Natural killer cell (primary cell): ENCODE results near the gene TSPYL1. TPM values are rescaled to one million over a fixed set of nuclear protein-coding genes. Genes with fewer than 3 reads are reported as not detected.

Experiments used
- ATAC-seq, 3 donors: fragments of 150-1000 bp in 2 of 3; fragments of 200-7000 bp in 1 of 3; cut with Tn5 transposase; 1 replicate in 1 of 3; 2 replicates in 2 of 3; pipeline ENCODE4 v1.10.0; 2021; ENCODE audit warnings: mild to moderate bottlenecking in 2 of 3, moderate library complexity in 2 of 3
- DNase-seq, 2 donors: peaks; one replicate each; pipeline versions ENCODE4 v3.0.0 to v3.0.0-alpha.2; 2013 to 2021; ENCODE audit warnings: mixed read lengths in 1 of 2
- H3K27ac ChIP-seq: one replicate; pipeline ENCODE4 v1.5.1; 2013; ENCODE audit warnings: mild to moderate bottlenecking, low read length
- H3K27me3 ChIP-seq: one replicate; pipeline ENCODE4 v1.6.1; 2013; ENCODE audit warnings: low read length; ENCODE audit not compliant: control insufficient read depth, insufficient read depth
- H3K36me3 ChIP-seq: one replicate; pipeline ENCODE4 v1.6.1; 2013; ENCODE audit warnings: low read length; ENCODE audit not compliant: control insufficient read depth, insufficient read depth
- H3K4me1 ChIP-seq: one replicate; pipeline ENCODE4 v1.6.1; 2013; ENCODE audit warnings: low read length; ENCODE audit not compliant: control insufficient read depth, insufficient read depth
- H3K4me3 ChIP-seq: one replicate; pipeline ENCODE4 v1.5.1; 2013; ENCODE audit warnings: low read length
- H3K9me3 ChIP-seq: one replicate; pipeline ENCODE4 v1.6.1; 2013; ENCODE audit warnings: low read length; ENCODE audit not compliant: control insufficient read depth, insufficient read depth
- H3K27ac Mint-ChIP-seq, 2 donors: one replicate each; pipeline ENCODE4 v1.8.0; 2022; ENCODE audit warnings: mild to moderate bottlenecking in 2 of 2, mixed read lengths in 2 of 2, moderate library complexity in 1 of 2
- H3K27me3 Mint-ChIP-seq, 2 donors: one replicate each; pipeline ENCODE4 v1.8.0; 2022; ENCODE audit warnings: low read depth in 2 of 2, mixed read lengths in 2 of 2
- H3K36me3 Mint-ChIP-seq: one replicate; pipeline ENCODE4 v1.8.0; 2022; ENCODE audit warnings: mixed read lengths
- H3K4me1 Mint-ChIP-seq, 2 donors: one replicate each; pipeline ENCODE4 v1.8.0; 2022; ENCODE audit warnings: mixed read lengths in 2 of 2
- H3K4me3 Mint-ChIP-seq: one replicate; pipeline ENCODE4 v1.8.0; 2022; ENCODE audit warnings: mild to moderate bottlenecking, moderate library complexity, mixed read lengths
- H3K9me3 Mint-ChIP-seq, 2 donors: one replicate each; pipeline ENCODE4 v1.8.0; 2022; ENCODE audit warnings: mixed read lengths in 2 of 2
- CTCF ChIP-seq: fragments of 200-600 bp; IDR thresholded peaks from one replicate; pipeline ENCODE4 v1.8.0; 2022; ENCODE audit warnings: antibody characterized with exemption
- WGBS: methylation state at CpG from one replicate; pipeline ENCODE4 v1.1.7; 2013; ENCODE audit warnings: missing lambda C conversion rate; ENCODE audit not compliant: insufficient coverage; 5-methylcytosine and 5-hydroxymethylcytosine counted together
- intact Hi-C: fragments of 100-400 bp; cut with micrococcal nuclease; formaldehyde crosslinking; loops from one replicate; pipeline ENCODE4 v1.14.2; 2022
- total RNA-seq, 4 donors: library from RNA; stranded (reverse); fragments of 120-200 nt in 1 of 4; gene quantifications; one replicate each; pipeline versions ENCODE4 v1.2.3 to v1.2.4, GENCODE V29; 2013 to 2022

Gene TSPYL1
- total RNA-seq, 3 donors from 2014 or later (not counting 1 experiment from before 2014, with no cell fraction given): 134 to 143 (median 142) TPM

- Histone ChIP-seq H3K27me3 (no peaks in the 10 kb centered on the region), H3K4me3 (no peak overlapping the region), H3K4me1 (no peaks in the 10 kb centered on the region), H3K27ac (no peak overlapping the region), H3K36me3 (no peaks in the 10 kb centered on the region), H3K9me3 (no peaks in the 10 kb centered on the region)
- Mint-ChIP-seq H3K27me3 (no peaks in the 10 kb centered on the region), H3K36me3 (no peaks in the 10 kb centered on the region), H3K9me3 (no peaks in the 10 kb centered on the region), H3K27ac (no peak overlapping the region), H3K4me3 (no peak overlapping the region), H3K4me1 (no peaks in the 10 kb centered on the region)
- no peak for ATAC-seq
- intact Hi-C loops: no loop called here
- DNase-seq: no peak
- no CpG with 5 or more reads among the region's 1 CpG for WGBS
- no peak for TF ChIP-seq CTCF
These were observed 27.9 kb upstream of the TSPYL1 start for GRCh38 chr6:116307633-116308032.

DNA sequence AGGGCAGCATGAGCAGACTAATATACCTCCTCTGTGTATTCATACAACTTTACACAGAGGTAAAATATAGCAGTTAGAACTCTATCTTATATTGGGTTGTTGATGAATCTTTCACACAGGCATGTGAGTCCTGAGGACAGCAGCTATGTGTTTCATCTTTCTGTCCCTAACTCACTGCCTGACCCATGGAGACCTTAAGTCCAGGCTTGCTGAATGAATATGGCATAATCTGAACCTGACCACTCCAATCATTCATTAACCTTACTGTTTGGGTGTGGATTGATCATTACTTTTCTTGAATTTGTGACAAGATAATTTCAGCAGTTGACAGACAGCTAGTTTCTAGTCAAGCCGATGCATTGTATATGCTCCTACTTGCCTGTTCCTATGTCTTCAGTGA, 27.3 kb upstream of the TSPYL1 start:
- Mint-ChIP-seq H3K27me3 (no peaks in the 10 kb centered on the region), H3K4me1 (no peaks in the 10 kb centered on the region), H3K36me3 (no peaks in the 10 kb centered on the region), H3K27ac (no peak overlapping the region), H3K4me3 (no peak overlapping the region), H3K9me3 (no peaks in the 10 kb centered on the region)
- Histone ChIP-seq H3K4me1 (no peaks in the 10 kb centered on the region), H3K4me3 (no peak overlapping the region), H3K27me3 (no peaks in the 10 kb centered on the region), H3K36me3 (no peaks in the 10 kb centered on the region), H3K27ac (no peak overlapping the region), H3K9me3 (no peaks in the 10 kb centered on the region)
- 93% methylated on average over 1 of the region's 1 CpG for WGBS
- ATAC-seq (no peak), DNase-seq (no peak)
- TF ChIP-seq CTCF: no peak
- intact Hi-C loops: no loop called here

DNA sequence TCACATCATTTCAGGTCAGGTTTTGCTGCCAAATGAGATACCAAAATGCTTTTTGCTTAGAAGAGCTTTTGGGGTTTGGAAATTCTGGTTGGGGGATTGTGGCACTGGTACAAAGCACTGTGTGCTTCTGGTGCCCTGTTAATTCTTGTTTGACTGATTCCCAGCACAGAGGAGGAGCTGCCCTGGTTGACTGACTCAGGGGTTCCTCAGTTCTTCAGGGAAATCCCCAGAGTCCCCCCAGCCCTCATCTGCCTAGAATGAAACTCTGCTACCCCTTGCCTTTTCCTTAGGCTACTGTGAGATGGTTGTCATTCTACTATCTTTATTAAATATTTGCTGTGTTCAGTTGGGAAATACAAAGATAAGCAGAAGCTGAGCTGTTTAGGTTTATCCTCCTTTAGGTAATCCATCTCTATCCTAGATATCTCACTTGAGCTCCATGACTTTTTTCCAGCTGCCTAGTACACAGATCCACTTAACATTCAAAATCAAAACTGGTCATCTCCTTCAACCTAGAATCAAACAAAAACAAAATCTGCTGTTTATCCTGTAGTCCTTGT, 24.9 kb upstream of the TSPYL1 start:
- H3K27ac Mint-ChIP-seq: no peak overlapping the region
- no peak for ATAC-seq

More for the DNA sequence above, 24.9 kb upstream of the TSPYL1 start:
- Histone ChIP-seq H3K27ac (no peak overlapping the region), H3K9me3 (no peaks in the 10 kb centered on the region), H3K4me3 (no peak overlapping the region), H3K27me3 (no peaks in the 10 kb centered on the region), H3K36me3 (no peaks in the 10 kb centered on the region), H3K4me1 (no peaks in the 10 kb centered on the region)
- intact Hi-C loops: no loop called here
- Mint-ChIP-seq H3K4me1 (no peaks in the 10 kb centered on the region), H3K4me3 (no peak overlapping the region), H3K36me3 (no peaks in the 10 kb centered on the region), H3K27me3 (no peaks in the 10 kb centered on the region), H3K9me3 (no peaks in the 10 kb centered on the region)
- TF ChIP-seq CTCF: no peak
- DNase-seq: no peak
